Gastrocnemius medialis (tissue), 4 donors: ENCODE measurements around the gene ABCC4. TPM values are rescaled to one million over a fixed set of nuclear protein-coding genes. Genes with fewer than 3 reads are reported as not detected.

Experiments used
- ATAC-seq, 2 donors: fragments of 150-250 bp; one replicate each; pipeline ENCODE4 v1.9.1; 2016
- DNase-seq, 2 donors: peaks; one replicate each; pipeline ENCODE4 v3.0.0-alpha.2; 2019
- H3K27ac ChIP-seq, 4 donors: fragments of 200-600 bp; sonication (generic); 1 replicate in 1 of 4; 2 replicates in 3 of 4; pipeline ENCODE4 v1.5.1; 2016 to 2018; ENCODE audit warnings: mild to moderate bottlenecking in 2 of 4, moderate library complexity in 1 of 4
- H3K27me3 ChIP-seq, 3 donors: fragments of 200-600 bp; sonication (generic) in 2 of 3; 1 replicate in 1 of 3; 2 replicates in 2 of 3; pipeline versions ENCODE4 v1.5.1 to v1.6.0; 2016 to 2019; ENCODE audit warnings: mild to moderate bottlenecking in 1 of 3, moderate library complexity in 1 of 3
- H3K36me3 ChIP-seq, 2 donors: fragments of 200-600 bp; sonication (generic) in 1 of 2; one replicate each; pipeline ENCODE4 v1.5.1; 2017 to 2018
- H3K4me1 ChIP-seq, 2 donors: fragments of 200-600 bp; sonication (generic) in 1 of 2; one replicate each; pipeline ENCODE4 v1.5.1; 2016 to 2017; ENCODE audit warnings: mild to moderate bottlenecking in 2 of 2
- H3K4me3 ChIP-seq, 4 donors: fragments of 200-600 bp; sonication (generic) in 3 of 4; 1 replicate in 1 of 4; 2 replicates in 3 of 4; pipeline ENCODE4 v1.5.1; 2016 to 2019; ENCODE audit warnings: mild to moderate bottlenecking in 2 of 4
- H3K9me3 ChIP-seq, 3 donors: fragments of 200-600 bp; sonication (generic) in 2 of 3; 1 replicate in 1 of 3; 2 replicates in 2 of 3; pipeline ENCODE4 v1.5.1; 2016 to 2019
- CTCF ChIP-seq, 5 experiments: fragments of 450-650 bp in 3 of 5; fragments of 200-600 bp in 2 of 5; sonication (generic) in 2 of 5; IDR thresholded peaks in 4 of 5; conservative IDR thresholded peaks in 1 of 5; 1 replicate in 4 of 5; 2 replicates in 1 of 5; pipeline ENCODE4 v1.5.1; 2016 to 2019; ENCODE audit warnings: antibody characterized with exemption in 5 of 5, mild to moderate bottlenecking in 3 of 5, moderate library complexity in 3 of 5
- POLR2A ChIP-seq, 2 donors: fragments of 450-650 bp; IDR thresholded peaks; one replicate each; pipeline ENCODE4 v1.6.1; 2017; ENCODE audit warnings: antibody characterized with exemption in 2 of 2, mild to moderate bottlenecking in 2 of 2, moderate library complexity in 2 of 2
- in situ Hi-C, 4 donors: fragments of 200-750 bp; cut with MboI; loops; one replicate each; pipeline versions ENCODE4 v1.15.0 to v1.8.0; 2017; ENCODE audit warnings: low sequenced_read_pairs in 4 of 4
- intact Hi-C: fragments of 100-400 bp; cut with DNase I; formaldehyde crosslinking; loops from one replicate; pipeline ENCODE4 v1.15.1; 2023; ENCODE audit warnings: low total_unique reads
- total RNA-seq, 4 donors: library from RNA; depleted of rRNA; stranded (reverse); fragments of >200 nt; gene quantifications; one replicate each; pipeline versions ENCODE4 v1.1.0 to v1.2.3, GENCODE V29; 2016

The ABCC4 gene
- total RNA-seq, 4 donors from 2014 or later = 5.4 to 16.2 (median 11.9) TPM

- H3K27ac ChIP-seq = no peak overlapping the region
- no peaks in the 10 kb centered on the region for H3K9me3 ChIP-seq
- peaks cover 0 to 5% of the 10 kb centered on the region in 2 donors for H3K4me1 ChIP-seq
- in situ Hi-C loops = no loop called here
- TF ChIP-seq POLR2A (IDR thresholded peaks at IDR 0.05) = no peak
- TF ChIP-seq CTCF (IDR thresholded peaks at IDR 0.05 in 4 of 5, conservative IDR thresholded peaks at IDR 0.05 in 1 of 5) = no peak
- H3K36me3 ChIP-seq = no peaks in the 10 kb centered on the region
- intact Hi-C loops = no loop called here
- no peak for DNase-seq
- H3K27me3 ChIP-seq = no peaks in the 10 kb centered on the region
- H3K4me3 ChIP-seq = no peak overlapping the region
- no peak for ATAC-seq
Measured at GRCh38 chr13:95209109-95209508, 92.1 kb downstream of the ABCC4 start.

GRCh38 chr13:95207769-95208366 is 93.4 kb downstream of the ABCC4 start:
- ATAC-seq (no peak), DNase-seq (no peak)
- Histone ChIP-seq H3K27me3 (no peaks in the 10 kb centered on the region), H3K36me3 (no peaks in the 10 kb centered on the region), H3K4me3 (no peak overlapping the region), H3K4me1 (no peaks in the 10 kb centered on the region), H3K27ac (no peak overlapping the region), H3K9me3 (no peaks in the 10 kb centered on the region)
- in situ Hi-C loops = no loop called here
- TF ChIP-seq POLR2A (IDR thresholded peaks at IDR 0.05) (no peak), CTCF (IDR thresholded peaks at IDR 0.05 in 4 of 5, conservative IDR thresholded peaks at IDR 0.05 in 1 of 5) (no peak)
- intact Hi-C loops = no loop called here

- Histone ChIP-seq H3K9me3 (no peaks in the 10 kb centered on the region), H3K27ac (no peak overlapping the region), H3K36me3 (no peaks in the 10 kb centered on the region), H3K27me3 (no peaks in the 10 kb centered on the region), H3K4me1 (no peaks in the 10 kb centered on the region), H3K4me3 (no peak overlapping the region)
- ATAC-seq (no peak), DNase-seq (no peak)
- in situ Hi-C loops (no loop called here), intact Hi-C loops (no loop called here)
- TF ChIP-seq CTCF (IDR thresholded peaks at IDR 0.05 in 4 of 5, conservative IDR thresholded peaks at IDR 0.05 in 1 of 5) = no peak
- TF ChIP-seq POLR2A (IDR thresholded peaks at IDR 0.05) = no peak
Measured at GRCh38 chr13:95206116-95206515, 95.1 kb downstream of the ABCC4 start.

GRCh38 chr13:95204231-95204765 is 97.0 kb downstream of the ABCC4 start:
- Histone ChIP-seq H3K36me3 (no peaks in the 10 kb centered on the region), H3K9me3 (no peaks in the 10 kb centered on the region), H3K4me3 (no peak overlapping the region), H3K27me3 (no peaks in the 10 kb centered on the region), H3K27ac (no peak overlapping the region), H3K4me1 (no peaks in the 10 kb centered on the region)
- TF ChIP-seq POLR2A (IDR thresholded peaks at IDR 0.05) (no peak), CTCF (IDR thresholded peaks at IDR 0.05 in 4 of 5, conservative IDR thresholded peaks at IDR 0.05 in 1 of 5) (no peak)
- DNase-seq (no peak), ATAC-seq (no peak)
- in situ Hi-C loops (no loop called here), intact Hi-C loops (no loop called here)
